ENCODE data around the gene PTEN.

GRCh38 chr10:88006261-88006660, 142.8 kb downstream of the PTEN start:
- TF ChIP-seq, protein P1, sequence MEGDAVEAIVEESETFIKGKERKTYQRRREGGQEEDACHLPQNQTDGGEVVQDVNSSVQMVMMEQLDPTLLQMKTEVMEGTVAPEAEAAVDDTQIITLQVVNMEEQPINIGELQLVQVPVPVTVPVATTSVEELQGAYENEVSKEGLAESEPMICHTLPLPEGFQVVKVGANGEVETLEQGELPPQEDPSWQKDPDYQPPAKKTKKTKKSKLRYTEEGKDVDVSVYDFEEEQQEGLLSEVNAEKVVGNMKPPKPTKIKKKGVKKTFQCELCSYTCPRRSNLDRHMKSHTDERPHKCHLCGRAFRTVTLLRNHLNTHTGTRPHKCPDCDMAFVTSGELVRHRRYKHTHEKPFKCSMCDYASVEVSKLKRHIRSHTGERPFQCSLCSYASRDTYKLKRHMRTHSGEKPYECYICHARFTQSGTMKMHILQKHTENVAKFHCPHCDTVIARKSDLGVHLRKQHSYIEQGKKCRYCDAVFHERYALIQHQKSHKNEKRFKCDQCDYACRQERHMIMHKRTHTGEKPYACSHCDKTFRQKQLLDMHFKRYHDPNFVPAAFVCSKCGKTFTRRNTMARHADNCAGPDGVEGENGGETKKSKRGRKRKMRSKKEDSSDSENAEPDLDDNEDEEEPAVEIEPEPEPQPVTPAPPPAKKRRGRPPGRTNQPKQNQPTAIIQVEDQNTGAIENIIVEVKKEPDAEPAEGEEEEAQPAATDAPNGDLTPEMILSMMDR (IDR thresholded peaks at IDR 0.05; ENCODE audit: low read length) = no peak
- no peak for TF ChIP-seq EZH2 (optimal IDR thresholded peaks at IDR 0.05; ENCODE audit: low read depth, low read length)
